MM.1S (cell line): ENCODE measurements around the gene MAP7D1.
"Not testable (repeated sequence)": the region's sequence is repeated elsewhere in the genome, so short reads cannot be mapped to it uniquely, and the experiment has no call there.

Experiments
- DNase-seq: peaks from one replicate; pipeline ENCODE4 v3.0.0-alpha.2; 2015
- H2AFZ ChIP-seq: fragments of 300-600 bp; sonication (generic); 2 replicates; pipeline ENCODE4 v1.6.0; 2016; ENCODE audit warnings: antibody characterized with exemption, low read length
- H3F3A ChIP-seq: fragments of 300-600 bp; sonication (generic); 2 replicates; pipeline ENCODE4 v1.6.1; 2016; ENCODE audit warnings: mild to moderate bottlenecking, antibody characterized with exemption, low read length, moderate library complexity, mixed read lengths; ENCODE audit not compliant: insufficient read depth
- H3K27ac ChIP-seq: fragments of 300-600 bp; sonication (generic); 2 replicates; pipeline ENCODE4 v1.5.1; 2016; ENCODE audit warnings: mild to moderate bottlenecking, low read length
- H3K27me3 ChIP-seq: fragments of 300-600 bp; sonication (generic); replicated peaks from 2 replicates; pipeline ENCODE4 v1.6.0; 2016; ENCODE audit warnings: low read length; ENCODE audit not compliant: insufficient read depth
- H3K36me3 ChIP-seq: fragments of 300-600 bp; sonication (generic); replicated peaks from 2 replicates; pipeline ENCODE4 v1.6.1; 2016; ENCODE audit warnings: mild to moderate bottlenecking, low read length, mixed read lengths; ENCODE audit not compliant: insufficient read depth
- H3K4me1 ChIP-seq: fragments of 300-600 bp; sonication (generic); 2 replicates; pipeline ENCODE4 v1.6.1; 2016; ENCODE audit warnings: low read length, mixed read lengths
- H3K4me2 ChIP-seq: fragments of 300-600 bp; sonication (generic); 2 replicates; pipeline ENCODE4 v1.6.0; 2016; ENCODE audit warnings: low read depth, low read length
- H3K4me3 ChIP-seq: fragments of 300-600 bp; sonication (generic); 2 replicates; pipeline ENCODE4 v1.5.1; 2016; ENCODE audit warnings: low read length, mixed read lengths
- H3K79me2 ChIP-seq: fragments of 300-600 bp; sonication (generic); 2 replicates; pipeline ENCODE4 v1.6.1; 2016; ENCODE audit warnings: mixed run types, low read length, mixed read lengths
- H3K9ac ChIP-seq: fragments of 300-600 bp; sonication (generic); 2 replicates; pipeline ENCODE4 v1.6.1; 2016; ENCODE audit warnings: low read length, mixed read lengths
- H3K9me2 ChIP-seq: fragments of 300-600 bp; sonication (generic); replicated peaks from 2 replicates; pipeline ENCODE4 v1.6.1; 2016; ENCODE audit warnings: mild to moderate bottlenecking, low read length, mixed read lengths; ENCODE audit not compliant: insufficient read depth
- H3K9me3 ChIP-seq: fragments of 300-600 bp; sonication (generic); replicated peaks from 2 replicates; pipeline ENCODE4 v1.6.1; 2016; ENCODE audit warnings: mild to moderate bottlenecking, low read length, mixed read lengths; ENCODE audit not compliant: insufficient read depth
- H4K20me1 ChIP-seq: fragments of 300-600 bp; sonication (generic); 2 replicates; pipeline ENCODE4 v1.6.1; 2016; ENCODE audit warnings: mild to moderate bottlenecking, low read length, moderate library complexity, mixed read lengths; ENCODE audit not compliant: insufficient read depth
- CTCF ChIP-seq: fragments of 300-600 bp; sonication (generic); IDR thresholded peaks from 2 replicates; pipeline ENCODE4 v1.5.1; 2016; ENCODE audit warnings: antibody characterized with exemption, low read length, mixed read lengths
- EZH2 ChIP-seq: fragments of 300-600 bp; sonication (generic); optimal IDR thresholded peaks from 2 replicates; pipeline ENCODE3; 2017; ENCODE audit warnings: low read depth, mild to moderate bottlenecking, antibody characterized with exemption, low read length, mixed read lengths
- EZH2phosphoT487 ChIP-seq: fragments of 300-600 bp; sonication (generic); IDR thresholded peaks from 2 replicates; pipeline ENCODE4 v1.6.1; 2018; ENCODE audit warnings: antibody characterized with exemption, low read length

MAP7D1 gene

GRCh38 chr1:36182734-36183133, 26.8 kb downstream of the MAP7D1 start:
- no peaks in the 10 kb centered on the region for H3F3A ChIP-seq
- H3K9me3 ChIP-seq: no peaks in the 10 kb centered on the region
- no peaks in the 10 kb centered on the region for H3K27me3 ChIP-seq
- no peaks in the 10 kb centered on the region for H3K36me3 ChIP-seq
- H2AFZ ChIP-seq: no peak overlapping the region
- DNase-seq: no peak
- no peaks in the 10 kb centered on the region for H3K79me2 ChIP-seq
- H3K9ac ChIP-seq: no peak overlapping the region
- H3K4me2 ChIP-seq: no peak overlapping the region
- no peaks in the 10 kb centered on the region for H4K20me1 ChIP-seq
- no peak overlapping the region for H3K4me3 ChIP-seq
- H3K9me2 ChIP-seq: no peaks in the 10 kb centered on the region
- H3K4me1 ChIP-seq: peaks cover under 1% of the 10 kb centered on the region
- TF ChIP-seq CTCF (no peak), EZH2phosphoT487 (no peak), EZH2 (no peak)
- no peak overlapping the region for H3K27ac ChIP-seq

- H3K9me3 ChIP-seq: no peaks in the 10 kb centered on the region
- no peak for DNase-seq
- H3F3A ChIP-seq: no peaks in the 10 kb centered on the region
- H3K27me3 ChIP-seq: no peaks in the 10 kb centered on the region
- no peak overlapping the region for H3K27ac ChIP-seq
- H3K36me3 ChIP-seq: no peaks in the 10 kb centered on the region
- no peak overlapping the region for H3K4me2 ChIP-seq
- no peak overlapping the region for H3K9ac ChIP-seq
- no peaks in the 10 kb centered on the region for H3K9me2 ChIP-seq
- H3K79me2 ChIP-seq: no peaks in the 10 kb centered on the region
- TF ChIP-seq CTCF: no peak
- TF ChIP-seq EZH2: no peak
- no peak for TF ChIP-seq EZH2phosphoT487
- H3K4me3 ChIP-seq: no peak overlapping the region
- H4K20me1 ChIP-seq: no peaks in the 10 kb centered on the region
- H3K4me1 ChIP-seq: peaks cover 4% of the 10 kb centered on the region
- no peak overlapping the region for H2AFZ ChIP-seq
Observed at GRCh38 chr1:36183309-36183856, 27.4 kb downstream of the MAP7D1 start.

- peak overlapping the region; percentile 25; the same call in 1 of the 2 replicates for H3K4me2 ChIP-seq
Observed at GRCh38 chr1:36187800-36188593, 32.0 kb downstream of the MAP7D1 start.

DNA sequence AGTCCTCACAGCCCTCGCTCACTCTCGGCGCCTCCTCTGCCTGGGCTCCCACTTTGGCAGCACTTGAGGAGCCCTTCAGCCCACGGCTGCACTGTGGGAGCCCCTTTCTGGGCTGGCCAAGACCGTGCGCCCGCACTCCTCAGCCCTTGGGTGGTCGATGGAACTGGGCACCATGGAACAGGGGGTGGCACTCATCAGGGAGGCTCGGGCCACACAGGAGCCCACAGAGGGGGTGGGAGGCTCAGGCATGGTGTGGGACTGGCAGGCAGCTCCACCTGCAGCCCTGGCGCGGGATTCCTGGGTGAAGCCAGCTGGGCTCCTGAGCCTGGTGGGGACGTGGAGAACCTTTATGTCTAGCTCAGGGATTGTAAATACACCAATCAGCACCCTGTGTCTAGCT, 40.8 kb downstream of the MAP7D1 start:
- not testable (repeated sequence) for H3K9ac ChIP-seq, H3K27me3 ChIP-seq, H2AFZ ChIP-seq, H3K36me3 ChIP-seq, DNase-seq, H3K4me2 ChIP-seq, H3K27ac ChIP-seq, H3K9me2 ChIP-seq, H3K4me1 ChIP-seq, H4K20me1 ChIP-seq, H3F3A ChIP-seq, H3K9me3 ChIP-seq, H3K4me3 ChIP-seq, H3K79me2 ChIP-seq

More at GRCh38 chr1:36187800-36188593, 32.0 kb downstream of the MAP7D1 start:
- Histone ChIP-seq H3K27ac (no peak overlapping the region), H3K79me2 (no peaks in the 10 kb centered on the region), H3F3A (no peaks in the 10 kb centered on the region), H3K9ac (no peak overlapping the region; the same call in 1 of the 2 replicates), H3K4me1 (peaks cover 4% of the 10 kb centered on the region), H4K20me1 (no peaks in the 10 kb centered on the region), H3K4me3 (no peak overlapping the region), H3K27me3 (no peaks in the 10 kb centered on the region), H2AFZ (peak overlapping the region; percentile 73), H3K9me2 (no peaks in the 10 kb centered on the region), H3K9me3 (no peaks in the 10 kb centered on the region), H3K36me3 (no peaks in the 10 kb centered on the region)
- TF ChIP-seq CTCF (peak; percentile 91), EZH2 (no peak)
- DNase-seq: peak; percentile 85
